Skeletal muscle tissue (tissue), 4 donors: ENCODE measurements around the gene KRTAP10-11. TPM values are rescaled to one million over a fixed set of nuclear protein-coding genes. Genes with fewer than 3 reads are reported as not detected.
"Not testable (repeated sequence)": the region's sequence is repeated elsewhere in the genome, so short reads cannot be mapped to it uniquely, and the experiment has no call there.

Source experiments
- H3K27ac ChIP-seq: one replicate; pipeline ENCODE4 v1.7.0; 2013; ENCODE audit warnings: mild to moderate bottlenecking, low read depth, low read length, inconsistent platforms
- H3K27me3 ChIP-seq, 3 donors: one replicate each; pipeline ENCODE4 v1.7.0; 2013; ENCODE audit warnings: low read length in 3 of 3; ENCODE audit not compliant: control insufficient read depth in 3 of 3, insufficient read depth in 3 of 3
- H3K36me3 ChIP-seq, 3 donors: one replicate each; pipeline ENCODE4 v1.7.0; 2013; ENCODE audit warnings: low read length in 3 of 3; ENCODE audit not compliant: control insufficient read depth in 3 of 3, insufficient read depth in 3 of 3
- H3K4me1 ChIP-seq, 3 donors: one replicate each; pipeline ENCODE4 v1.7.0; 2013; ENCODE audit warnings: low read length in 3 of 3, mild to moderate bottlenecking in 3 of 3; ENCODE audit not compliant: control insufficient read depth in 3 of 3, insufficient read depth in 3 of 3
- H3K4me3 ChIP-seq, 3 donors: one replicate each; pipeline ENCODE4 v1.7.0; 2013; ENCODE audit warnings: low read length in 3 of 3
- H3K9ac ChIP-seq, 3 donors: one replicate each; pipeline ENCODE4 v1.7.0; 2013; ENCODE audit warnings: low read length in 3 of 3, mild to moderate bottlenecking in 3 of 3, moderate library complexity in 2 of 3, low read depth in 1 of 3
- H3K9me3 ChIP-seq, 3 donors: one replicate each; pipeline ENCODE4 v1.7.0; 2013; ENCODE audit warnings: low read length in 3 of 3; ENCODE audit not compliant: control insufficient read depth in 3 of 3
- total RNA-seq: library from RNA; depleted of rRNA; stranded (reverse); fragments of >200 nt; gene quantifications from one replicate; pipeline ENCODE4 v1.2.3, GENCODE V29; 2014
- donor health status: Osteomylitis.

Gene KRTAP10-11
- total RNA-seq, 1 donor from 2014 or later, result not detected

DNA sequence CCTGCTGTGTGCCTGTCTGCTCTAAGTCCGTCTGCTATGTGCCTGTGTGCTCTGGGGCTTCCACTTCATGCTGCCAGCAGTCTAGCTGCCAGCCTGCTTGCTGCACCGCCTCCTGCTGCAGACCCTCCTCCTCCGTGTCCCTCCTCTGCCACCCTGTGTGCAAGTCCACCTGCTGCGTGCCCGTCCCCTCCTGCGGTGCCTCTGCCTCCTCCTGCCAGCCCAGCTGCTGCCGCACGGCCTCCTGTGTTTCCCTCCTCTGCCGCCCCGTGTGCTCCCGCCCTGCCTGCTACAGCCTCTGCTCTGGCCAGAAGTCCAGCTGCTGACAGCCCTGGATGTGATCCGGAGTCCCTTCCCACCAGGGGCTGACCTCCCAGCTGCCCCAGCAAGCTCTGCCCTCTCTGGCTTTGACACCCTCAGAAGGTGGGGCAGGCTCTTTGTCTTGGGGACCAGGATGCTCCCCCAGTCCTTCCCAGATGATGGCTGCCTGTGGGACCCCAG is 8.3 kb upstream of the KRTAP10-11 start:
- H3K4me3 ChIP-seq, H3K9ac ChIP-seq, H3K4me1 ChIP-seq, H3K9me3 ChIP-seq, H3K27ac ChIP-seq, H3K36me3 ChIP-seq: not testable (repeated sequence)
- peaks cover 13 to 36% (median 30%) of the 10 kb centered on the region in 3 donors for H3K27me3 ChIP-seq

DNA sequence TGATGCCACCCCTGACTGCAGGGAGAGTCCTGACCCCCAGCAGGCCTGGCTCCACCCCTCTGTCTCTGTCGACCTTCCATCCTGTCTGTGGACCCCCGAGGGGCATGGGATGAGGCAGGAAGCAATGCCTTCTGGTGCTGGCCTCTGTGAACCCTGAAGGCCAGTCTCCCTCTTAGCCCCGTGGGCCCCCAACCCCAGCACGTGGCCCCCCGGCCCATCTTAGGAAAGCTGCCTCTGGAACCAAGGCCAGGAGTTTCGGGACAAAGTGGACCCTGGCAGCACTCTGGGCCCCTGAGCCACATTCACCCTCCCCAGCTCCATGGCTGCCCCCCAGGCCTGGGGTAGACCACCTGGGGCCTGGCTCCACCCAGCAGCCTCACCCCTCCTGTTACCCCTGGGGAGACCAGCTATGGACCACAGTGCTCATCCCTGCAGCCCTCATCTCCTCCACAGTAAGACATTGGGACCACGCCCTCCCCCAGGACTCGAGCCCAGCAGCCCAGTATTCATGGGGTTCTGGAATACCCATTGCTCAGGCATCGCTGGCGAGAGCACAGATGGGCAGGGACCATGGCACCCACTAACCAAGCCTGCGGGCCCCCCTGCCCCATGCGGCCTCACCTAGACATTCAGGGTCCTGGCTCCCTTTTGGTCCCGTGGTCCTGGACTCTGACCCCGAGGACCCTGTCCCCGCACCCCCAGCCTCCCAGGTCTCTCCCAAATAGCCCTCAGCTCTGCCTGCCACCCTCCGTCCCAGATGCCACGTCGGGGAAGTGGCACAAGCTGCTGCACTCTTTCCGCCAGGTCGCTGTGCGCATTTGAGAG is 7.5 kb upstream of the KRTAP10-11 start:
- not testable (repeated sequence) for H3K4me1 ChIP-seq, H3K9me3 ChIP-seq, H3K4me3 ChIP-seq, H3K27ac ChIP-seq, H3K36me3 ChIP-seq, H3K9ac ChIP-seq
- peaks cover 13 to 36% (median 30%) of the 10 kb centered on the region in 3 donors for H3K27me3 ChIP-seq

DNA sequence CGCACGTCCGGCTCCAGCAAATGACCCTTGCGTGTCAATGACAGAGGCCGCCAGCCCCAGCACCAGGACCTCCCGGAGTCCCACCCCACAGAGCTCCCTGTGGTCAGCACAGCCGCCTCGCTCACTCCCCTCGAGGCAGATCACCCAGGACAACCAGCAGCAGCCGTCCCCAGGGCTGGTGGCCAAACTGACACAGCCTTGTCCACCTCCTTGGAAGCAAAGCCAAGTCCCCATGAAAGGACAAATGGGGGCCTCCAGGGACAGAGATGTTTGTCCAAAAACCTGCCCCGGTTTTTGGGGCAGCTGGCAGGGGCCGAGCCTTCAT is 6.9 kb upstream of the KRTAP10-11 start:
- no peaks in the 10 kb centered on the region for H3K36me3 ChIP-seq
- no peak overlapping the region for H3K9ac ChIP-seq
- no peak overlapping the region for H3K4me3 ChIP-seq
- H3K27ac ChIP-seq, result no peak overlapping the region
- peaks cover 0 to 7% (median 6%) of the 10 kb centered on the region in 3 donors for H3K9me3 ChIP-seq
- H3K27me3 ChIP-seq, result peaks cover 13 to 36% (median 33%) of the 10 kb centered on the region in 3 donors
- no peaks in the 10 kb centered on the region for H3K4me1 ChIP-seq

DNA sequence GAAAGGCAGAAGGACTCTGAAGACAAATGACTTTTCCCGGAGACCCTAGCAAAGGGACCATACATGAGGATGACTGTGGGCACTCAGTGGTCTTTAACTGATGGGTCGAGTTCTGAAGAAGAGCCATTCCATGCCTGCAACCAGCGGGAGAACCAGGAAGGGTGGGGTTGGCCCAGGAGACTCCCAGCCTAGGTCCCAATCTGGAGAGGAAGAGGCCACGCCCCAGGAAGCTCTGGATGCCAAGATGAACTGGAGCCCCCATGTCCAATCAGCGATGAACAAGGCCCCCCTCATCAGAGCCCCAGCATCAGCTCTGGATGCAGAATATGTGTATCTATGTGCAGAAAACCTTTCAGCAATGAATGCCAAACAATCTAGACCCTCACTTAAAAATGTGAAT is 5.5 kb upstream of the KRTAP10-11 start:
- H3K4me3 ChIP-seq, result no peak overlapping the region
- no peak overlapping the region for H3K9ac ChIP-seq
- peaks cover 13 to 33% (median 32%) of the 10 kb centered on the region in 3 donors for H3K27me3 ChIP-seq
- no peaks in the 10 kb centered on the region for H3K36me3 ChIP-seq
- no peak overlapping the region for H3K27ac ChIP-seq
- no peaks in the 10 kb centered on the region for H3K4me1 ChIP-seq
- peaks cover 0 to 7% (median 6%) of the 10 kb centered on the region in 3 donors for H3K9me3 ChIP-seq

DNA sequence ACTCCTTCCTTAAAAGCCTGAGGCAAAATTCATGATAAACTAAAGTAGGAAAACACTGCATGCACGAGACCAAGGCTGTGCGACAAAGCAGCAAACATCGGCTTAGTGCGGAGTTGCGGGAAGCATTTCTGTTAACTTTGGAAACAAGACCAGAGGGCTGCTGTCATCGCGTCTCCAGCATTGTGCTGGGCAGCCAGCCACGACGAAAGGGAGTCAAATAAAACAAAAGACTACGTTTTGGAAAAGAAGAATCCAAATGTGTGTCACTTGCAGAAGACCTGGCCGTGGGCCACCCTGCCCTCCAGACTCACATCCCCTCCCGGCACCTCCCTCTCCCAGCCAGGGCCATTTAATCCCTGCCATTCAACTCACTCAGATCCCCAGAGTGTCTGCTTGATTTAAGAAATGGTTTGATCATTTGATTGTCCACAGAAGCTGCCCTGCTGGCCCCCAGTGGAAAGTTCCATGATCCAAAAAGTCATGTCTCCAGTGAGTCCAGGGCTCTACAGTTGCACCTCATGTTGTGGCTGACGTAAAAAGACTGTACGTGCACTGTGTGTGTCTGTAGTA is 2.4 kb upstream of the KRTAP10-11 start:
- no peak overlapping the region for H3K4me3 ChIP-seq
- no peaks in the 10 kb centered on the region for H3K4me1 ChIP-seq
- no peaks in the 10 kb centered on the region for H3K36me3 ChIP-seq
- no peak overlapping the region for H3K27ac ChIP-seq
- peaks cover 20 to 34% (median 34%) of the 10 kb centered on the region in 3 donors for H3K27me3 ChIP-seq
- H3K9ac ChIP-seq, result no peak overlapping the region
- H3K9me3 ChIP-seq, result peaks cover 0 to 7% (median 6%) of the 10 kb centered on the region in 3 donors

DNA sequence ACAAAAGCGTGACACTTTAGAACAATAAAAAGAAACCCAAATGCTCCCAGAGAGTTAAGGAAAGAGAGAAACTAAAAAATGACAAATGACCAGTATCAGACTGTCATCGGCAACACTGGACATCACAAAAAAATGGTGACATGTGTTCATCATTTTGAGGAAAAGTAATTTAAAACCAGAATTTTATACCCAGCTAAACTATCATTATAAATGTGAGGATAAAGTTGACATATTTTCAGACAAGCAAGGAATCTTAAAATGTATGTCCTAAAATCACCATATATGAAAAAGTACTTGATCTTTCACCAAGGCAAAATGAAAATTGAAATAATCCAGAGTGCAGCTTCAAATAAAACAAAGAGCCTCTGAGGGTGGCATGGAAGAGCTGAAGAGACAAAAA is 1.3 kb upstream of the KRTAP10-11 start:
- Histone ChIP-seq H3K9me3 (peaks cover 0 to 7% (median 6%) of the 10 kb centered on the region in 3 donors), H3K4me1 (no peaks in the 10 kb centered on the region), H3K36me3 (no peaks in the 10 kb centered on the region), H3K4me3 (no peak overlapping the region), H3K27ac (no peak overlapping the region), H3K27me3 (peaks cover 19 to 35% (median 29%) of the 10 kb centered on the region in 3 donors), H3K9ac (no peak overlapping the region)

DNA sequence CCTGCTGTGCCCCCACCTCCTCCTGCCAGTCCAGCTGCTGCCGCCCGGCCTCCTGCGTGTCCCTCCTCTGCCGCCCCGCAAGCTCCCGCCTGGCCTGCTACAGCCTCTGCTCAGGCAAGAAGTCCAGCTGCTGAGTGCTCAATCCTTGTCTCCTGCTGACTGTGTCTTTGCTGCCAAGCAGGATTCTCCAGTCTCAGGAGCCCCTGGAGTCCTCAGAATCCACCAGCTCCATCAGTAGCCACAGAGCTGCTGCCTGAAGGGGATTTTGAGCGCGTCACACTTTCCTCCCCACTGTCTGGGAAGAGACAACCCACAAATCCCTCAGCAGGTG is 973 bp downstream of the KRTAP10-11 start:
- Histone ChIP-seq H3K9ac (no peak overlapping the region), H3K27ac (no peak overlapping the region), H3K9me3 (peaks cover 0 to 4% (median 0%) of the 10 kb centered on the region in 3 donors), H3K4me1 (no peaks in the 10 kb centered on the region), H3K4me3 (no peak overlapping the region), H3K36me3 (no peaks in the 10 kb centered on the region), H3K27me3 (peaks cover 18 to 27% (median 26%) of the 10 kb centered on the region in 3 donors)

DNA sequence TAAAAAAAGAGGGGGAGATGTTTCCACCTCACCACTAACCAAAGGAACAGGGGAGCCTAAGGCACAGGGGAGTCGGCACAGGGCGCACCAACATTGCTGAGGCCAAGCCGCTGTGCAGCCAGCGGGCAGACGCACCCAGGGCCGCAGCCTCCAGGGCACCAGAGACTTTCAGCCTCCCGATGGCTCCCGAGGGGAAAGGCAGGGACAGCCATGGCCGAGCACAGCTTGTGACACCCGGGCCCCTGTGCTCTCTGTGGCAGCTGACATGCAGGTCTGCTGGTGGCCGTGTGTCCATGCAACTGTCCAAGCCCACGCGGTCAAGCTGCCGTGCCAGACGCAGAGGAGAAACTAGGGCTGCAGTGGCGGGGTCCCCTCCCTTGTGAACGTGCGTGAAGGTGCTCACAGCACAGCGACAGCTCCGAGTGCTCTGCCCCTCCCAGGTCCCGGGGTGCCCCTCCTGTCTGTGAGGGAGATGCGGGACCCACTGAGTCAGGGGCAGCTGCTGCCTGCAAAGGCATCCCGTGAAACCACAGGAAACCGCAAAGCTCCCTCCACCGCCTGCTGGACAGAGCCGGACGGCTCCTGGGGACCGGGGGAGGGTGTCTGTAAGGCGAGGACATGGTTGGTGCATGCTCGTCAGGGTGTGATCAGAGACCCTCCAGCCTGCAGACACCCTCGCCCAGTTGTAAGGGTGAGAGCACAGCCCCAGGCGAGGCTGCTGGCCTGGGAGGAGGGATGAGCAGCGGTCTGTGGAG is 2.5 kb downstream of the KRTAP10-11 start:
- Histone ChIP-seq H3K4me3 (no peak overlapping the region), H3K9me3 (peaks cover 0 to 4% (median 0%) of the 10 kb centered on the region in 3 donors), H3K9ac (no peak overlapping the region), H3K4me1 (no peaks in the 10 kb centered on the region), H3K27me3 (peaks cover 18 to 29% (median 28%) of the 10 kb centered on the region in 3 donors), H3K36me3 (no peaks in the 10 kb centered on the region), H3K27ac (no peak overlapping the region)

DNA sequence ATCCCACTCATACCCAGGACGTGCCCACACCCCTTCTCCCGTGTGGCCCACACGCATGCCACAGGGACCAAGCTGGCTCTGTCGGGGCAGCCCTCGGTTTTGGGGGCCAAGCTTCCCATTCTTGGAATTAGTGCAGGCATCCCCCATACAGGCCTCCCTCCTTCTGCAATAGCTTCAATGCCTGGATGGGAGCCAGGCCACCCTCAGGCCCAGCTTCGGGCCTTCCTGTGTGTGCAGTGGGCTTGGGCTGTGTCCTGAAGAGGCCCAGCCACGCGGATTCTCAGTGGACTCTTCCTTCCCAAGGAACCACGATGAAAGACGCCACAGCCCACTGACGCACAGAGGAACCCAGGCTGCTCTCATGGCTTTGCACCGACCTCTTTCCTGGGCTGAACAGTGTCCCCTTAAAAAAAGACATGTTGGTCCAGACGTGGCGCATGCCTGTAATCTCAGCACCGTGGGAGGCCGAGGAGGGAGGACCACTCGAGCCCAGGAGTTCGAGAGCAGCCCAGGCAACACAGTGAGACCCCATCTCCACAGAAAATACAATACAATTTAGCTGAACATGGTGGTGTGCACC is 3.4 kb downstream of the KRTAP10-11 start:
- peaks cover 18 to 37% (median 34%) of the 10 kb centered on the region in 3 donors for H3K27me3 ChIP-seq
- H3K4me3 ChIP-seq, result no peak overlapping the region
- H3K4me1 ChIP-seq, result no peaks in the 10 kb centered on the region
- no peaks in the 10 kb centered on the region for H3K36me3 ChIP-seq
- H3K27ac ChIP-seq, result no peak overlapping the region
- no peak overlapping the region for H3K9ac ChIP-seq
- H3K9me3 ChIP-seq, result no peaks in the 10 kb centered on the region
